MM.1S (cell line): Measurements from ENCODE around the gene LMTK3.
A peak's percentile ranks its signal among the peaks of the same experiment; 100 is the strongest.

Experiments used
- DNase-seq: peaks from one replicate; pipeline ENCODE4 v3.0.0-alpha.2; 2015
- H2AFZ ChIP-seq: fragments of 300-600 bp; sonication (generic); 2 replicates; pipeline ENCODE4 v1.6.0; 2016; ENCODE audit warnings: antibody characterized with exemption, low read length
- H3F3A ChIP-seq: fragments of 300-600 bp; sonication (generic); 2 replicates; pipeline ENCODE4 v1.6.1; 2016; ENCODE audit warnings: mild to moderate bottlenecking, antibody characterized with exemption, low read length, moderate library complexity, mixed read lengths; ENCODE audit not compliant: insufficient read depth
- H3K27ac ChIP-seq: fragments of 300-600 bp; sonication (generic); 2 replicates; pipeline ENCODE4 v1.5.1; 2016; ENCODE audit warnings: mild to moderate bottlenecking, low read length
- H3K27me3 ChIP-seq: fragments of 300-600 bp; sonication (generic); replicated peaks from 2 replicates; pipeline ENCODE4 v1.6.0; 2016; ENCODE audit warnings: low read length; ENCODE audit not compliant: insufficient read depth
- H3K36me3 ChIP-seq: fragments of 300-600 bp; sonication (generic); replicated peaks from 2 replicates; pipeline ENCODE4 v1.6.1; 2016; ENCODE audit warnings: mild to moderate bottlenecking, low read length, mixed read lengths; ENCODE audit not compliant: insufficient read depth
- H3K4me1 ChIP-seq: fragments of 300-600 bp; sonication (generic); 2 replicates; pipeline ENCODE4 v1.6.1; 2016; ENCODE audit warnings: low read length, mixed read lengths
- H3K4me2 ChIP-seq: fragments of 300-600 bp; sonication (generic); 2 replicates; pipeline ENCODE4 v1.6.0; 2016; ENCODE audit warnings: low read depth, low read length
- H3K4me3 ChIP-seq: fragments of 300-600 bp; sonication (generic); 2 replicates; pipeline ENCODE4 v1.5.1; 2016; ENCODE audit warnings: low read length, mixed read lengths
- H3K79me2 ChIP-seq: fragments of 300-600 bp; sonication (generic); 2 replicates; pipeline ENCODE4 v1.6.1; 2016; ENCODE audit warnings: mixed run types, low read length, mixed read lengths
- H3K9ac ChIP-seq: fragments of 300-600 bp; sonication (generic); 2 replicates; pipeline ENCODE4 v1.6.1; 2016; ENCODE audit warnings: low read length, mixed read lengths
- H3K9me2 ChIP-seq: fragments of 300-600 bp; sonication (generic); replicated peaks from 2 replicates; pipeline ENCODE4 v1.6.1; 2016; ENCODE audit warnings: mild to moderate bottlenecking, low read length, mixed read lengths; ENCODE audit not compliant: insufficient read depth
- H3K9me3 ChIP-seq: fragments of 300-600 bp; sonication (generic); replicated peaks from 2 replicates; pipeline ENCODE4 v1.6.1; 2016; ENCODE audit warnings: mild to moderate bottlenecking, low read length, mixed read lengths; ENCODE audit not compliant: insufficient read depth
- H4K20me1 ChIP-seq: fragments of 300-600 bp; sonication (generic); 2 replicates; pipeline ENCODE4 v1.6.1; 2016; ENCODE audit warnings: mild to moderate bottlenecking, low read length, moderate library complexity, mixed read lengths; ENCODE audit not compliant: insufficient read depth
- CTCF ChIP-seq: fragments of 300-600 bp; sonication (generic); IDR thresholded peaks from 2 replicates; pipeline ENCODE4 v1.5.1; 2016; ENCODE audit warnings: antibody characterized with exemption, low read length, mixed read lengths
- EZH2 ChIP-seq: fragments of 300-600 bp; sonication (generic); optimal IDR thresholded peaks from 2 replicates; pipeline ENCODE3; 2017; ENCODE audit warnings: low read depth, mild to moderate bottlenecking, antibody characterized with exemption, low read length, mixed read lengths
- EZH2phosphoT487 ChIP-seq: fragments of 300-600 bp; sonication (generic); IDR thresholded peaks from 2 replicates; pipeline ENCODE4 v1.6.1; 2018; ENCODE audit warnings: antibody characterized with exemption, low read length

Gene LMTK3

GRCh38 chr19:48469934-48470680 is 41.5 kb downstream of the LMTK3 start:
- Histone ChIP-seq H3K79me2 (peaks cover 19% of the 10 kb centered on the region), H3K4me2 (peak overlapping the region; percentile 78), H3K9ac (peak overlapping the region; percentile 89; the same call in 1 of the 2 replicates), H3F3A (no peaks in the 10 kb centered on the region), H3K9me3 (no peaks in the 10 kb centered on the region), H3K4me3 (peak overlapping the region; percentile 86), H2AFZ (no peak overlapping the region), H3K36me3 (no peaks in the 10 kb centered on the region), H3K9me2 (no peaks in the 10 kb centered on the region), H3K27ac (no peak overlapping the region; the same call in 1 of the 2 replicates), H3K4me1 (no peaks in the 10 kb centered on the region), H3K27me3 (no peaks in the 10 kb centered on the region), H4K20me1 (no peaks in the 10 kb centered on the region)
- TF ChIP-seq EZH2 = no peak
- no peak for TF ChIP-seq CTCF
- TF ChIP-seq EZH2phosphoT487 = no peak
- DNase-seq = no peak

GRCh38 chr19:48469289-48469881 is 42.2 kb downstream of the LMTK3 start, which contains the start of gene CYTH2:
Gene CYTH2, plus strand, starts transcription at chr19:48469369. Its CDS starts 139 bp downstream, at chr19:48469508.
- H3K79me2 ChIP-seq = peaks cover 19% of the 10 kb centered on the region
- peak within 1 kb of the TSS; percentile 79 for H3K27ac ChIP-seq
- H3K9me3 ChIP-seq = no peaks in the 10 kb centered on the region
- TF ChIP-seq EZH2 = no peak
- no peaks in the 10 kb centered on the region for H3F3A ChIP-seq
- peak; percentile 65 for DNase-seq
- no peaks in the 10 kb centered on the region for H3K4me1 ChIP-seq
- no peaks in the 10 kb centered on the region for H4K20me1 ChIP-seq
- H3K27me3 ChIP-seq = no peaks in the 10 kb centered on the region
- H2AFZ ChIP-seq = peak within 1 kb of the TSS; percentile 85
- peak within 1 kb of the TSS; percentile 89 for H3K9ac ChIP-seq
- no peaks in the 10 kb centered on the region for H3K9me2 ChIP-seq
- H3K4me3 ChIP-seq = peak within 1 kb of the TSS; percentile 86
- H3K4me2 ChIP-seq = peak within 1 kb of the TSS; percentile 78
- no peaks in the 10 kb centered on the region for H3K36me3 ChIP-seq

- no peaks in the 10 kb centered on the region for H3F3A ChIP-seq
- DNase-seq = peak; percentile 100
- H3K9me3 ChIP-seq = no peaks in the 10 kb centered on the region
- no peaks in the 10 kb centered on the region for H4K20me1 ChIP-seq
- H3K27me3 ChIP-seq = no peaks in the 10 kb centered on the region
- peak overlapping the region; percentile 72 for H3K4me2 ChIP-seq
- H3K36me3 ChIP-seq = no peaks in the 10 kb centered on the region
- H3K79me2 ChIP-seq = peaks cover 19% of the 10 kb centered on the region
- H3K9ac ChIP-seq = peak overlapping the region; percentile 89; the same call in 1 of the 2 replicates
- no peak for TF ChIP-seq EZH2phosphoT487
- TF ChIP-seq CTCF = no peak
- TF ChIP-seq EZH2 = no peak
- no peaks in the 10 kb centered on the region for H3K4me1 ChIP-seq
- H3K27ac ChIP-seq = peak overlapping the region; percentile 79; the same call in 1 of the 2 replicates
- H2AFZ ChIP-seq = peak overlapping the region; percentile 85
- peak overlapping the region; percentile 86 for H3K4me3 ChIP-seq
- H3K9me2 ChIP-seq = no peaks in the 10 kb centered on the region
Measured at GRCh38 chr19:48468772-48469288, 42.8 kb downstream of the LMTK3 start.
